Esophagus muscularis mucosa (tissue), 4 donors: ENCODE results near the gene MITF.

Source experiments
- CTCF ChIP-seq, 3 experiments: fragments of 200-600 bp in 2 of 3; fragments of 450-650 bp in 1 of 3; sonication (generic) in 2 of 3; IDR thresholded peaks; one replicate each; pipeline ENCODE4 v1.5.1; 2017 to 2019; ENCODE audit warnings: antibody characterized with exemption in 3 of 3, mild to moderate bottlenecking in 2 of 3, moderate library complexity in 1 of 3
- EP300 ChIP-seq: sonication (generic); formaldehyde crosslinking; IDR thresholded peaks from one replicate; pipeline ENCODE4 v1.6.1; 2017; ENCODE audit warnings: antibody characterized with exemption
- POLR2AphosphoS5 ChIP-seq, 2 donors: sonication (generic); formaldehyde crosslinking; IDR thresholded peaks; one replicate each; pipeline ENCODE4 v1.6.1; 2017; ENCODE audit warnings: antibody characterized with exemption in 2 of 2

- TF ChIP-seq CTCF (IDR thresholded peaks at IDR 0.05): no peak
- no peak for TF ChIP-seq POLR2AphosphoS5 (IDR thresholded peaks at IDR 0.05)
- no peak for TF ChIP-seq EP300
Measured at GRCh38 chr3:69819282-69819681, 80.0 kb downstream of the MITF start.
